NCI-H82 treated with DMSO at 0.1 percent for 48 hours (cell line): ENCODE data around the gene PGA4.
A peak's percentile ranks its signal among the peaks of the same experiment; 100 is the strongest.
"Not testable (repeated sequence)": the region's sequence is repeated elsewhere in the genome, so short reads cannot be mapped to it uniquely, and the experiment has no call there.

ENCODE experiments used
- DNase-seq: peaks from one replicate; lab custom pipeline; 2025; ENCODE audit not compliant: unreplicated experiment; lab: John Stamatoyannopoulos, UW

Gene PGA4

GRCh38 chr11:61248071-61248470, 25.9 kb downstream of the PGA4 start:
- not testable (repeated sequence) for DNase-seq

GRCh38 chr11:61249201-61249600, 27.1 kb downstream of the PGA4 start:
- not testable (repeated sequence) for DNase-seq

- DNase-seq = peak; percentile 1
These were observed 28.9 kb downstream of the PGA4 start for GRCh38 chr11:61250796-61251765.

- DNase-seq = not testable (repeated sequence)
These were observed 30.2 kb downstream of the PGA4 start for GRCh38 chr11:61252332-61252731.

- peak; percentile 43 for DNase-seq
These were observed 32.4 kb downstream of the PGA4 start for GRCh38 chr11:61254403-61255025.

- DNase-seq = no peak
These were observed 34.7 kb downstream of the PGA4 start for GRCh38 chr11:61256710-61257482.

GRCh38 chr11:61258546-61258945, 36.4 kb downstream of the PGA4 start:
- no peak for DNase-seq

GRCh38 chr11:61259363-61259762, 37.2 kb downstream of the PGA4 start:
- DNase-seq = no peak

GRCh38 chr11:61264371-61264770, 42.2 kb downstream of the PGA4 start:
- no peak for DNase-seq

GRCh38 chr11:61264795-61265194, 42.6 kb downstream of the PGA4 start:
- no peak for DNase-seq

GRCh38 chr11:61265357-61265756, 43.2 kb downstream of the PGA4 start:
- DNase-seq = no peak

- no peak for DNase-seq
These were observed 44.5 kb downstream of the PGA4 start for GRCh38 chr11:61266602-61267001.

GRCh38 chr11:61267437-61267841, 45.3 kb downstream of the PGA4 start:
- DNase-seq = no peak

GRCh38 chr11:61268588-61269250, 46.6 kb downstream of the PGA4 start:
- no peak for DNase-seq

- DNase-seq = no peak
These were observed 48.4 kb downstream of the PGA4 start for GRCh38 chr11:61270354-61271076.

GRCh38 chr11:61272731-61273130, 50.6 kb downstream of the PGA4 start:
- DNase-seq = no peak

- no peak for DNase-seq
These were observed 51.3 kb downstream of the PGA4 start for GRCh38 chr11:61273178-61274078.

- no peak for DNase-seq
These were observed 51.9 kb downstream of the PGA4 start for GRCh38 chr11:61274084-61274483.

GRCh38 chr11:61275191-61275590, 53.0 kb downstream of the PGA4 start:
- no peak for DNase-seq
